Measurements from ENCODE around the gene DHX34.
"Not testable (repeated sequence)": the region's sequence is repeated elsewhere in the genome, so short reads cannot be mapped to it uniquely, and the experiment has no call there.

DNA sequence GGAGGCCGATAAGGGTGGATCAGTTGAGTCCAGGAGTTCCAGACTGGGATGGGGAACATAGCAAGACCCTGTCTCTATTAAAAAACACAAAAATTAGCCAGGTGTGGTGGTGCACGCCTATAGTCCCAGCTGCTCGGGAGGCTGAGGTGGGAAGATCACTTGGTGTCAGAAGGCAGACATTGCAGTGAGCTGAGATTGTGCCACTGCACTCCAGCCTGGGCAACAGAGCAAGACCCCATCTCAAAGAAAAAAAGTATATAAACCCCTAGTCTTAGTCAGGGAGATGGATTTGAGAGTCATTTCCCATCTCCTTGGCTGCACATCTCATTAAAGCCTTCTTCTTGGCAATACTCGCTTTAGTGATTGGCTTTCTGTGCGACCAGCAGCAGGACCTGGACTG, 34.8 kb downstream of the DHX34 start:
- TF ChIP-seq EZH2 (optimal IDR thresholded peaks at IDR 0.05; ENCODE audit: low read depth, low read length); EZH2phosphoT487 (IDR thresholded peaks at IDR 0.05; ENCODE audit: low read length): not testable (repeated sequence)
- TF ChIP-seq, protein P1, sequence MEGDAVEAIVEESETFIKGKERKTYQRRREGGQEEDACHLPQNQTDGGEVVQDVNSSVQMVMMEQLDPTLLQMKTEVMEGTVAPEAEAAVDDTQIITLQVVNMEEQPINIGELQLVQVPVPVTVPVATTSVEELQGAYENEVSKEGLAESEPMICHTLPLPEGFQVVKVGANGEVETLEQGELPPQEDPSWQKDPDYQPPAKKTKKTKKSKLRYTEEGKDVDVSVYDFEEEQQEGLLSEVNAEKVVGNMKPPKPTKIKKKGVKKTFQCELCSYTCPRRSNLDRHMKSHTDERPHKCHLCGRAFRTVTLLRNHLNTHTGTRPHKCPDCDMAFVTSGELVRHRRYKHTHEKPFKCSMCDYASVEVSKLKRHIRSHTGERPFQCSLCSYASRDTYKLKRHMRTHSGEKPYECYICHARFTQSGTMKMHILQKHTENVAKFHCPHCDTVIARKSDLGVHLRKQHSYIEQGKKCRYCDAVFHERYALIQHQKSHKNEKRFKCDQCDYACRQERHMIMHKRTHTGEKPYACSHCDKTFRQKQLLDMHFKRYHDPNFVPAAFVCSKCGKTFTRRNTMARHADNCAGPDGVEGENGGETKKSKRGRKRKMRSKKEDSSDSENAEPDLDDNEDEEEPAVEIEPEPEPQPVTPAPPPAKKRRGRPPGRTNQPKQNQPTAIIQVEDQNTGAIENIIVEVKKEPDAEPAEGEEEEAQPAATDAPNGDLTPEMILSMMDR (IDR thresholded peaks at IDR 0.05; ENCODE audit: low read length): not testable (repeated sequence)

All from MM.1S (cell line).